IgD-negative memory B cell (primary cell): ENCODE measurements around the gene CFL1. TPM values are rescaled to one million over a fixed set of nuclear protein-coding genes. Genes with fewer than 3 reads are reported as not detected.

Source experiments
- H3K27ac Mint-ChIP-seq, 3 donors: one replicate each; pipeline ENCODE4 v1.8.0; 2020 to 2022; ENCODE audit warnings: mild to moderate bottlenecking in 3 of 3, mixed read lengths in 3 of 3, moderate library complexity in 1 of 3
- H3K27me3 Mint-ChIP-seq: one replicate; pipeline ENCODE4 v1.8.0; 2021; ENCODE audit warnings: mixed read lengths
- H3K36me3 Mint-ChIP-seq: one replicate; pipeline ENCODE4 v1.8.0; 2020; ENCODE audit warnings: mild to moderate bottlenecking, mixed read lengths
- H3K4me1 Mint-ChIP-seq, 3 donors: one replicate each; pipeline ENCODE4 v1.8.0; 2020 to 2022; ENCODE audit warnings: mixed read lengths in 3 of 3, mild to moderate bottlenecking in 1 of 3
- H3K4me3 Mint-ChIP-seq, 4 donors: one replicate each; pipeline ENCODE4 v1.8.0; 2020 to 2022; ENCODE audit warnings: mild to moderate bottlenecking in 4 of 4, mixed read lengths in 4 of 4, moderate library complexity in 3 of 4
- H3K9me3 Mint-ChIP-seq, 3 donors: one replicate each; pipeline ENCODE4 v1.8.0; 2020 to 2021; ENCODE audit warnings: mixed read lengths in 3 of 3, mild to moderate bottlenecking in 1 of 3
- polyA plus RNA-seq: library from polyadenylated mRNA; unstranded; fragments of 300-500 nt; fragmentation: Illumina TruSeq; gene quantifications from one replicate; pipeline ENCODE4 v1.2.3, GENCODE V29; 2021

CFL1 gene
- polyA plus RNA-seq, 1 donor from 2014 or later: 2,244 TPM

- no peaks in the 10 kb centered on the region for H3K36me3 Mint-ChIP-seq
- H3K4me3 Mint-ChIP-seq: no peak overlapping the region
- H3K27me3 Mint-ChIP-seq: no peaks in the 10 kb centered on the region
- peaks cover 9 to 17% (median 14%) of the 10 kb centered on the region in 3 donors for H3K4me1 Mint-ChIP-seq
- H3K27ac Mint-ChIP-seq: no peak overlapping the region
- no peaks in the 10 kb centered on the region for H3K9me3 Mint-ChIP-seq
Observed at GRCh38 chr11:65883058-65883761, 25.2 kb upstream of the CFL1 start.

DNA sequence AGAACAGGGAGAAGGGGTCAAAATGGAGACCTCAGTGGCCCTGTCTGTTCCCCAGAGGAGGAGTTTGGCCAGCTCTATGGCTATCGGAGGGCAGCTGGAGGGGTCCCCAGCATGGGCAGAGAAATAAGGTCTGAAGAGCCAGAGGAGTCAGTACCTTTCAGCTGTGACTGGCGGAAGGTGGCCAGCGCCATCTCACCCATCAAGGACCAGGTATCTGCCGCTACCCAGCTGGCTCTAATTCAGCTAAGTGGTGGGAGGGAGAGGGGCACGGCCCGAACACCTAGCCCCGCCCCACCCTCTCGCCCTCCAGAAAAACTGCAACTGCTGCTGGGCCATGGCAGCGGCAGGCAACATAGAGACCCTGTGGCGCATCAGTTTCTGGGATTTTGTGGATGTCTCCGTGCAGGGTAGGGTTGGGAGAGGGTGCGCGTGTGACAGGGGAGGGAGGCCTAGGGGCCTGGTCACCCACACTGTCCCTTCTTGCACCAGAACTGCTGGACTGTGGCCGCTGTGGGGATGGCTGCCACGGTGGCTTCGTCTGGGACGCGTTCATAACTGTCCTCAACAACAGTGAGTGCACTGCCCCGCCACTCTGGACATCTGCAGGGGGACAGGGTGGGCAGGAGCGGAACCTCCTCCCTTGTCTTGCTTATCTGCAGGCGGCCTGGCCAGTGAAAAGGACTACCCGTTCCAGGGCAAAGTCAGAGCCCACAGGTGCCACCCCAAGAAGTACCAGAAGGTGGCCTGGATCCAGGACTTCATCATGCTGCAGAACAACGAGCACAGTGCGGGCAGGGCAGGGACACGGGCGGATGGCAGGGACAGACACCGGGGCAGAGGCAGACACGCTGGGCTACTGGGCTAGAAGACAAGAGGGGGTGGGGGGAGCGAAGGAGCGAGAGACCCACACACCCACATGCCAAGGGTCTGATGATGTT lies 24.4 kb upstream of the CFL1 start:
- Mint-ChIP-seq H3K9me3 (no peaks in the 10 kb centered on the region), H3K4me3 (peak overlapping the region in 1 of 4 donors; percentile 45), H3K27ac (no peak overlapping the region), H3K27me3 (no peaks in the 10 kb centered on the region), H3K36me3 (no peaks in the 10 kb centered on the region), H3K4me1 (peaks cover 8 to 15% (median 13%) of the 10 kb centered on the region in 3 donors)

DNA sequence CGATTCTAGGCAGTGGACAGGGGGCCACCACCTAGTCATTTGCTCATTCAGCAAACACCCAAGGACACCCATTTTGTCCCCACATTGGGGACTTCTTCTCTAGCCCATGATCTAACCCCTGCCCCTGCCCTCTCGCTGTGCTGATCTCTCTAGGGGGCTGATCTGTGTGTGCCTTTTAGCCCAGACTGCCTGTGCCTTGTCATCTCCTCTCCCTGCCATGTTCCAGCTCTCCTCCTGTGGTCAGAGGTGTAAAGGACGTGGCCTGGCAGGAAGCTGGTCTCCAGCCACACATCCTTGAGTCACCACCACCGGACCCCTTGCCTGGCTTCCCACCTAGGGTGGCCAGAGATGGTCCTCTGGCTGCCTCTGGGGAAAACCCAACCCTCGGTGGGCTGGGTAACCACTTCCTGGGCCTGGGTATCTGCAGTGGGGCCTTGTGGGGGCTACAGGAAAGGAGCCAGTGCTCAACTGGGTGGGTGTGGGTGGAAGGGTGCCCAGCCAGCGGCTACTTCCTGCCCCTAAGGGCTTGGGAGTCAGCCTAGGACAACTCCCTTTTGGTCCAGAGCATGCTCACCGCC lies 23.0 kb upstream of the CFL1 start:
- H3K27me3 Mint-ChIP-seq: no peaks in the 10 kb centered on the region
- H3K36me3 Mint-ChIP-seq: no peaks in the 10 kb centered on the region
- H3K4me3 Mint-ChIP-seq: peak overlapping the region in 1 of 4 donors; percentile 84
- H3K27ac Mint-ChIP-seq: peak overlapping the region in 1 of 3 donors; percentile 74
- H3K4me1 Mint-ChIP-seq: peaks cover 8 to 11% (median 9%) of the 10 kb centered on the region in 3 donors
- no peaks in the 10 kb centered on the region for H3K9me3 Mint-ChIP-seq

- Mint-ChIP-seq H3K27ac (peak overlapping the region in 1 of 3 donors; percentile 74), H3K9me3 (no peaks in the 10 kb centered on the region), H3K4me1 (peaks cover 6 to 7% (median 7%) of the 10 kb centered on the region in 3 donors), H3K4me3 (peak overlapping the region in 1 of 4 donors; percentile 65), H3K27me3 (no peaks in the 10 kb centered on the region), H3K36me3 (no peaks in the 10 kb centered on the region)
Observed at GRCh38 chr11:65880027-65880426, 22.0 kb upstream of the CFL1 start.

DNA sequence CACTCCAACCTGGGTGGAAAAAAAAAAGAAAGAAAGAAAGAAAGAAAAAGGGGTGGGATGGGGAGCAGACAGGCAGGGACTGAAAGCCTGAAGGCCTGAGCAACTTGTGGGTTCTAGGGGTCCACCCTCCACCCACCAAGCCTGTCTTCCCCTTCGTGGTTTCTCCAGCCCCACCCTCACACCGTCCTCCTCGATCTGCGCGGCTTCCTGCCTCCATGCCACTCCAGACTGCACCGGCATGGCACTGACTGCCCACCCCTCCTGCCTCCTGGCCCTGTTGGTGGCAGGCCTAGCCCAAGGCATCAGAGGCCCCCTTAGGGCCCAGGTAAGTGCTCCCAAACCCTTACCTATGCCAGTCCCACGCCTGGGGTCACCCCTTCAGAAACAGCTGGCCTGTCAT lies 21.6 kb upstream of the CFL1 start, which contains the start of gene CTSW:
Gene CTSW (plus strand): TSS at position 221 of the 400 bp plus-strand sequence. CDS start 18 bp downstream, at position 239.
- Mint-ChIP-seq H3K27ac (peak within 1 kb of the TSS in 1 of 3 donors; percentile 74), H3K4me1 (peaks cover 2 to 6% (median 3%) of the 10 kb centered on the region in 3 donors), H3K36me3 (no peaks in the 10 kb centered on the region)

DNA sequence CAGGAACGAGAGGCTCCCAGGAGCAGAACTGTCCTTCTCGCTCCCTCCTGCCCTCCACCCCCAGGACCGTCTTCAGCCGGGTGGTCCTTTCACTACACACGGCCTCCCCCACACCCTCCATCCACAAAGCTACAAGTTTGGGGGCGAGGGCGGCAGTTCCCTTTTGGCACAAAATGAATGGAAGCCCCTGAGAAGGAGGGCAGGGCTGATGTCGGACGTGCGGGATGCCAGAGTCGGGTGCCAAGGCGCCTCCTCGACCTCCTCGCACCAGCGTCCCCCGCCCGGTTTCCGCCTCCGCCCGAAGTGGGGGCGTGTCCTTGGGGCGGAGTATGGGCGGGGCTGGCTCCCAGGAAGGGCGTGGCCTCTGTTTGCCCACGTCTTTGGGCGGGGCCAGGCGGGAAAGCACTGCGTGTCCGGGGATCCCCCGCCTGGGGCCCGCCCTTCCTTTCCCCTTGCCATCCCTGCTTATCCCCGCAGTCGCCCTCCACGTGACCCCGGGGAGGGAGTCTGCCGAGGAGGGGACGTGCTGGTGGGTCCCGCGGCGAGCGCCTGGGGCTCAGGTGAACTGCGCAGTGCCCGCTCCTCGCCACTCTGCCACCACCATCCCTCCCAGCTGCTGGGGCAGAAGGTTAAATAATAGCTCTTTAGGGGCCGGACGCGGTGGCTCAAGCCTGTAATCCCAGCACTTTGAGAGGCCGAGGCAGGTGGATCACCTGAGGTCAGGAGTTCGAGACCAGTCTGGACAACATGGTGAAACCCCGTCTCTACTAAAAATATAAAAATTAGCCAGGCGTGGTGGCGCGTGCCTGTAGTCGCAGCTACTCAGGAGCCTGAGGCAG lies 15.6 kb upstream of the CFL1 start:
- Mint-ChIP-seq H3K27ac (peak overlapping the region; percentile 79 to 91 (median 87)), H3K9me3 (no peaks in the 10 kb centered on the region), H3K4me1 (peaks cover 5 to 13% (median 12%) of the 10 kb centered on the region in 3 donors), H3K27me3 (peaks cover 5% of the 10 kb centered on the region), H3K4me3 (peak overlapping the region; percentile 80 to 95 (median 89)), H3K36me3 (no peaks in the 10 kb centered on the region)

More for the DNA sequence above, 21.6 kb upstream of the CFL1 start, which contains the start of gene CTSW:
- peak within 1 kb of the TSS in 1 of 4 donors; percentile 84 for H3K4me3 Mint-ChIP-seq
- no peaks in the 10 kb centered on the region for H3K9me3 Mint-ChIP-seq
- H3K27me3 Mint-ChIP-seq: no peaks in the 10 kb centered on the region

- H3K27ac Mint-ChIP-seq: peak within 1 kb of the TSS; percentile 79 to 91 (median 87)
- H3K4me1 Mint-ChIP-seq: peaks cover 5 to 13% (median 12%) of the 10 kb centered on the region in 3 donors
Observed at GRCh38 chr11:65872586-65873317, 14.8 kb upstream of the CFL1 start, which contains the start of gene EFEMP2. Gene EFEMP2 (minus strand): TSS chr11:65872800. CDS start chr11:65872354, 446 bp downstream.

DNA sequence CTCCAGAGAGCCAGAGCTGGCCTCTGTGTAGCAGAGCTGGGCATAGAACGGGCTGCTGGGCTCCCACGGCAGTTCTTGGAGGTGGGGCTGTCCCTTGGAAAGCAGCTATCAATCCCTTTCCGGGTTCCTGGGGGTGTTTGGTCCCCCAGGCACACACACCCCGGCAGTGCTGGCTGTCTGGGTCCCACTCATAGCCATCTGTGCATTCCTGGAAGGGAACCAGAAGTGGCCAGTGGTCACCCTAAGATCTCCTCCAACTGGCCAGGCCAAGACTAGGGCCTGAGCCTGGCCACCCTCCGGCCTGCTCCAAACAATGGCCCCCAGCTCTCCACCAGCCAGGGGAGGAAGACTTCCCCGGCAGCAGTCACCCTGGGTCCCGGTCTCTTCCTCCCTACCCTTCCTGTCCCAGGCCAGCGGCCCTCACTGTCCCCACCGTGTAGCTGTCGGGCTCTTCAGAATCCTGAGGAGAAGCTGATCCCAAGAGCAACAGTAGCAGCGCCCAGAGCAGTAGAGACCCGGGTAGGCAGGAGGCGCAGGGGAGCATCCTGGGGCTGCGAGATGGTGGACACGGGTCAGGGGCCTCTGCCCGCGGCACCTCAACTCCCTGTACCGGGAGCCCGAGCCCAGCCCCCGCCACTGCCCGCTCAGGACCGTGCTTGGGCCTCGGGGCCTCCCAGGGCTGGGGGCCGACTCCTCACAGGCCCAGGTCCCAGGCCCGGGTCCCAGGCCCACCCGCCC lies 14.0 kb upstream of the CFL1 start:
- no peak overlapping the region for H3K27ac Mint-ChIP-seq
- H3K4me1 Mint-ChIP-seq: peaks cover 5 to 13% (median 12%) of the 10 kb centered on the region in 3 donors
- peaks cover 2% of the 10 kb centered on the region for H3K36me3 Mint-ChIP-seq
- no peaks in the 10 kb centered on the region for H3K9me3 Mint-ChIP-seq
- H3K4me3 Mint-ChIP-seq: peak overlapping the region; percentile 8 to 60 (median 29)
- H3K27me3 Mint-ChIP-seq: peaks cover 5% of the 10 kb centered on the region

More at GRCh38 chr11:65872586-65873317, 14.8 kb upstream of the CFL1 start, which contains the start of gene EFEMP2:
- H3K27me3 Mint-ChIP-seq: peaks cover 5% of the 10 kb centered on the region
- H3K36me3 Mint-ChIP-seq: no peaks in the 10 kb centered on the region
- H3K4me3 Mint-ChIP-seq: peak within 1 kb of the TSS; percentile 80 to 95 (median 89)
- H3K9me3 Mint-ChIP-seq: no peaks in the 10 kb centered on the region

- Mint-ChIP-seq H3K27me3 (peaks cover 5% of the 10 kb centered on the region), H3K9me3 (no peaks in the 10 kb centered on the region), H3K27ac (peak overlapping the region in 1 of 3 donors; percentile 39), H3K36me3 (peaks cover 2% of the 10 kb centered on the region), H3K4me1 (peaks cover 5 to 13% (median 12%) of the 10 kb centered on the region in 3 donors), H3K4me3 (peak overlapping the region in 2 of 4 donors; percentile 55 to 60)
Observed at GRCh38 chr11:65870706-65871681, 13.0 kb upstream of the CFL1 start.

- Mint-ChIP-seq H3K27ac (peak overlapping the region in 1 of 3 donors; percentile 18), H3K4me3 (peak overlapping the region in 2 of 4 donors; percentile 55 to 60), H3K27me3 (peaks cover 5% of the 10 kb centered on the region), H3K9me3 (no peaks in the 10 kb centered on the region), H3K4me1 (peaks cover 5 to 13% (median 12%) of the 10 kb centered on the region in 3 donors), H3K36me3 (peaks cover 2% of the 10 kb centered on the region)
Observed at GRCh38 chr11:65870307-65870658, 12.3 kb upstream of the CFL1 start.

DNA sequence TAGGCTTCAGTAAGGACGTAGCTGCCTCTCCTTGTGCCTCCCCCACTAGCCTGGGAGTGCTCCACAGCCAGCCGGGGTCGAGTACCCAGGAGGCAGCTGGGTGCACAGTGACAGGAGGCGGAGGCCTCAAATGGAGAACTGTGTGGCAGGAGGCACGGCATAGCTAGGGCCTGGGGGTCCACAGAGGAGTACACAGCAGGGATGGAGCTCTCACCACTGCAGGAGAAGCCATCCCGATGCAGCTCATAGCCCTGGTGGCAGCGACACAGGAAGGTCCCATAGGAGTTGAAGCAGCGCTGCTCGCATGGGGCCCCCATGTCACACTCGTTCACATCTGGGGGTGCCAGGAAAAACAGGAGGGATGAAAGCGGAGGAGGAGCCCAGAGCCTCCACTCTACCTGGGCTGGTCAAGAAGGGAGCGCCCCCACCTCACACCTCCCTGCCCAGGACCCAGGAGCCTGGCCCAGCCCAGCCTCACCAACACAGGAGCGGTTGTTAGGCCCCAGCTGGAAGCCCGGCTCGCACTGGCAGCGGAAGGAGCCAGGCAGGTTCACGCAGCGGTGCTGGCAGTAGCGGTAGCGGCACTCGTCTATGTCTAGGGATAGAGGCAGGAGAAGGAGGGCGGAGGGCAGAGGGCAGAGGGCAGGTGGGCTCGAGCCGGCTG lies 11.8 kb upstream of the CFL1 start:
- H3K27ac Mint-ChIP-seq: peak overlapping the region in 1 of 3 donors; percentile 18
- H3K36me3 Mint-ChIP-seq: peaks cover 2% of the 10 kb centered on the region
- peaks cover 5% of the 10 kb centered on the region for H3K27me3 Mint-ChIP-seq
- H3K4me1 Mint-ChIP-seq: peaks cover 5 to 13% (median 12%) of the 10 kb centered on the region in 3 donors
- H3K4me3 Mint-ChIP-seq: peak overlapping the region in 1 of 4 donors; percentile 60
- no peaks in the 10 kb centered on the region for H3K9me3 Mint-ChIP-seq
